LNCAP (cell line): ENCODE data around the gene NUDT2.

ENCODE experiments used
- CTCF ChIP-seq: fragments of 450-650 bp; IDR thresholded peaks from 2 replicates; pipeline ENCODE4 v1.5.1; 2017; ENCODE audit warnings: mild to moderate bottlenecking

The NUDT2 gene

DNA sequence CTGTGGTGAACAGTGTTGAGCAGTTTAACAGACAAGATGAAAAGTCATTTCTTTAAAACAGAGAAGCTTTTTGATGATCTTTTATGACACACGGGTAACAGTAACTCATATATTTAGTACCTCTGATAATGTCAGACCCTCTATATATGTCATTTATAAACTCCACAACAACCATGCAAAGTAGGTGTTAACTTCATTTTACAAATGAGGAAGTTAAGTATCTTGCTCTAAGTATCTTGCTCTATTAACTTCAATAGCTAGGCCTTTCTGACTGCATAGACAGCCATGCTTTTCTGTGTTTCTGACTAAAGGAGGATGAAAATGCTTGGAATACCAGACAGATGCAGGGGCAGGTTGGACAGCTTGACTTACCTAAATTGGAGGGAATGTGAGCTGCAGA lies 1.8 kb downstream of the NUDT2 start:
- TF ChIP-seq CTCF = no peak

DNA sequence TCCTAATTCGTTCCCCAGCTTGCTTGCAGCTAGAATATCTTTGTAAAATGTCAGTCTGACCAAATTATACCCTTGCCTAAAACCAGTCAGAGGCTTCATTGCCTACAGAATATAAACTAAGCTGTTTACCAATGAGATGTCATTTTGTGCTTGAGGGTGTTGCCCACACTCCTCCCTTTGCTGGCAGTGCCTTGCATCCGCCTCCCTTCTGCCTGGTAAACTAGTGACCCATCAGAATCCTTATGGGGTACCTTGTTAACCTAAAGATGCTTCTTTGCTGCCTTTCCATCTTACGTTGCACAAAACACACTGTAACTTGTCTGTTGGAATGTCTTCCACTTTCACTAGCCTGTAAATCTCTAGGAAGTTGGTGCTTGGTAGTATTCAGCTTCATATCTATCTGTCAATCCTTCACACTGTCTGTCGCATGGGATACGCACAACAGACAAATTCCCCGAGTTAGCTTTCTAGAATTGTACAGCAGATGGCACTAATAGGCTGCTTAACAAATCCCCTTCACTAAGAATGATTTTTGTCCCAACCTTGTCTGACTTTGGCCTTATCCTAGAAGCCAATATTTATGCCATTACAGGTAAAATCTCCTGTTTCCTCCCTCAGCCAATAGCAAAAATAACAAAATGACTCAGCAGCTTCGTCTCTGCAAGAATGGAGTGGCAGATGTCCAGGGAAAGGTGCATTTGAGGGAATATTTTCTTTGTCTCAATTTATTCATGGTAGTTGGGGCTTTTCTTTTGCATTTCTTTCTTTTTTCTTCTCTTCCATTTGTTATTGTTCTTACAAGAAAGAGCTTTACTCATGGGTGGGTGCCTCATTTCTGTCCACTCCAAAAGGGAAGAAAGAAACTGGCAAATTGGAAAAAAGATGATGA lies 3.0 kb downstream of the NUDT2 start:
- TF ChIP-seq CTCF = peak; percentile 57; the same call in 1 of the 2 replicates

DNA sequence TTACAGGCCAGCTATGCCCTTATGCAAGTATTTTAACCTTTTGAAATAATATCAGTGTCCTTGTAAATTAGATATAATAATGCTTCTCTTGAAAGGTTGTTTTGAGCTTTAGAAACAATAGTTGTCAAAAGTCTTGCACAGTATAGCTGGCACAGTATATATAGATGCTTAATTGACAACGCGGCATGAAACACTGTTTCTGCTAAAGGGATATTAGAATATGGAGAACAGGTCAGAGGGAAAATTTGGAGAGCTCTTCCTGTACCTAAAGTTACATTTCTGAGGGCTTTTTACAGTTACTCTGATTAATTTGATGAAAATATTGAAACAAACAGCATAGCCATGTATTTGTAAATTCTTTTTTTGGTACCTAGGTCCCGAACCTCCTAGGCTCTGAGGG lies 4.5 kb downstream of the NUDT2 start:
- TF ChIP-seq CTCF = no peak

DNA sequence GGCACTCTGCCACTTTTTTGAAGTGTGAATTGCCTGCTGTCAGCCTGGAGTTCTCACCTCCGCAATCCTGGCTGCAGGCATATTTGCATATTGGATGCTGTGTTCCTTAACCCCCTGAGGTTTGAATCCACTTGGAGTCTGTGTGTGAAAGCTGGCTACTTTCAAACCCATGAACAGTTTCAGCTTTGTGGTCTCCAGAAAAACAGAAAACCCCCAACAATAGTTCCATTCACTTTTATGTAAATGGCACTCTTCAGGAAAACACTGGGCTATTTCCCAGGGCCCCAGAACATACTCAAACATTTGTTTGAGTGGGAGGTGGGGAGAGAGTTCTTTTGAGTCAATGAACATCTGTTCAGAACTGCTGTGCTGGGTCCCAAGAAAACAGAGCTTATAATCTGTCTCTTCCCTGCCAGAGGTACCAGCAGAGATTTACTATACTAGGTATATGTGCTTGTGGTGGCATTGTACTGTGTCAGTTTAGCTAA lies 5.0 kb downstream of the NUDT2 start:
- TF ChIP-seq CTCF = no peak

DNA sequence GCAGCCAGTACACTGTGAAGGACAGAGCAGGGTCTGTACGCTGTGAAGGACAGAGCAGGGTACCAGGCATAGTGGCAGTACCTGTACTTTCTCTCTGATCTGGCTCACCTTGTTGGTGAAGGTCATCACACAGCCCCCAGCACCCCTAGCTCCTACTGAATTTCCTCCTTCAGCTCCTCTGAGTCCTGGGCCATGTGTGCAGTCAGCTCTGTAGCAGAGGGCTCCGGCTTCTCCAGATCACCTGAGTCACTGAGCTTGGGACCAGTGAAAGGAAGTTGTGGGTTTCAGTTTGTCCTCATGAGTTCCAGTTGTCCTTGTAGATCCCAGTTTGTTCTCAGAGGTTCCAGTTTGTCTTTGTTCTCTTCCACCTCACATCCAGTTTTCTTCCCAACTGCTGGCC lies 5.5 kb downstream of the NUDT2 start:
- TF ChIP-seq CTCF = no peak

DNA sequence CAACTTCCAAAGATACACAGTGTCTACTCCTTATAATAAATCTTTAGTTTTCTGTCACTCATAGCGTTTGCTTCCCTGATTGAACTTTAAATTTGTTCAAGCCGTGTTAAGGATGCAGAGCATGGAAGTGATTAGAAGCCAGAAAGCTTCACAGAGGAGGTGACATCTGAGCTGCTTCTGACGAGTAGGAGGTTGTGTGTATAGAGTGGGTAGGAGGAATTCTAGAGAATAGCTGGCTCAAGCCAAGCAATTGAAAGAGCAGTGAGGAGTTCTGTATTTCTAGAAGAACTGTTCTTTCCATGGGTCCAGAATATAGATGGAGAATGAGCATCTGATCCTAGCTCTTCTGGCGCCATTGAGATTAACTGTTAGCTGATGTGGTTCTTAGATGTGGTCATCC lies 6.0 kb downstream of the NUDT2 start:
- TF ChIP-seq CTCF = no peak

- TF ChIP-seq CTCF = peak; percentile 13; the same call in 1 of the 2 replicates
These were observed 8.0 kb downstream of the NUDT2 start for GRCh38 chr9:34337403-34337802.
